ENCODE measurements around the gene DYSF.

The DYSF gene

GRCh38 chr2:71564790-71565189, 111.4 kb downstream of the DYSF start:
- Histone ChIP-seq H3K4me3 (ENCODE audit: severe bottlenecking) (no peak overlapping the region), H3K27me3 (ENCODE audit: insufficient read depth, poor library complexity, severe bottlenecking) (no peaks in the 10 kb centered on the region), H3K9me3 (ENCODE audit: severe bottlenecking) (no peaks in the 10 kb centered on the region), H3K4me1 (ENCODE audit: insufficient read depth, poor library complexity, severe bottlenecking) (no peaks in the 10 kb centered on the region), H3K36me3 (ENCODE audit: low read depth) (no peaks in the 10 kb centered on the region), H3K27ac (ENCODE audit: poor library complexity, severe bottlenecking) (no peak overlapping the region)
- no peak for ATAC-seq (ENCODE audit: low read depth)
- DNase-seq (ENCODE audit: low spot score) = no peak
- TF ChIP-seq, protein P1, sequence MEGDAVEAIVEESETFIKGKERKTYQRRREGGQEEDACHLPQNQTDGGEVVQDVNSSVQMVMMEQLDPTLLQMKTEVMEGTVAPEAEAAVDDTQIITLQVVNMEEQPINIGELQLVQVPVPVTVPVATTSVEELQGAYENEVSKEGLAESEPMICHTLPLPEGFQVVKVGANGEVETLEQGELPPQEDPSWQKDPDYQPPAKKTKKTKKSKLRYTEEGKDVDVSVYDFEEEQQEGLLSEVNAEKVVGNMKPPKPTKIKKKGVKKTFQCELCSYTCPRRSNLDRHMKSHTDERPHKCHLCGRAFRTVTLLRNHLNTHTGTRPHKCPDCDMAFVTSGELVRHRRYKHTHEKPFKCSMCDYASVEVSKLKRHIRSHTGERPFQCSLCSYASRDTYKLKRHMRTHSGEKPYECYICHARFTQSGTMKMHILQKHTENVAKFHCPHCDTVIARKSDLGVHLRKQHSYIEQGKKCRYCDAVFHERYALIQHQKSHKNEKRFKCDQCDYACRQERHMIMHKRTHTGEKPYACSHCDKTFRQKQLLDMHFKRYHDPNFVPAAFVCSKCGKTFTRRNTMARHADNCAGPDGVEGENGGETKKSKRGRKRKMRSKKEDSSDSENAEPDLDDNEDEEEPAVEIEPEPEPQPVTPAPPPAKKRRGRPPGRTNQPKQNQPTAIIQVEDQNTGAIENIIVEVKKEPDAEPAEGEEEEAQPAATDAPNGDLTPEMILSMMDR (IDR thresholded peaks at IDR 0.05; ENCODE audit: poor library complexity, severe bottlenecking) = no peak

- no peak for DNase-seq (ENCODE audit: low spot score)
- Histone ChIP-seq H3K4me3 (ENCODE audit: severe bottlenecking) (no peak overlapping the region), H3K4me1 (ENCODE audit: insufficient read depth, poor library complexity, severe bottlenecking) (no peaks in the 10 kb centered on the region)
Observed at GRCh38 chr2:71566372-71566771, 113.0 kb downstream of the DYSF start.

DNA sequence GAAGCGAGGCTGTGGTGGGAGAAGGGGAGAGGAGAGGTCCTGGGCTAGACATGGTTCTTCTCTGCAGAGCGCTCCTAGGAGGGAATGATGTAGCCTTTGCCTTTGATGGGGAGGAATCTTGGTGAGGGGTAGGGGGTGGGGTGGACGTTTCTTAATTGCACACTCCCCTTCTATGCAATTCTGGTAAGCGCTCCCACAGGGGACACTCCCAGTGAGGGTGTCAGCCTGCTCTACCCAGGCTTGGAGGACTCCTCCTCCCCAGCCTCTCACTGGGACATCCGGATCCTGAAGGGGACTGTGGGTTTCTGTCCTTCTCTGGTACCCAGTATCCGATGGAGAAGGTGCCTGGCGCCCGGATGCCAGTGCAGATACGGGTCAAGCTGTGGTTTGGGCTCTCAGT, 114.3 kb downstream of the DYSF start:
- Histone ChIP-seq H3K9me3 (ENCODE audit: severe bottlenecking) (no peaks in the 10 kb centered on the region), H3K27me3 (ENCODE audit: insufficient read depth, poor library complexity, severe bottlenecking) (no peaks in the 10 kb centered on the region), H3K4me1 (ENCODE audit: insufficient read depth, poor library complexity, severe bottlenecking) (no peaks in the 10 kb centered on the region), H3K36me3 (ENCODE audit: low read depth) (no peaks in the 10 kb centered on the region), H3K27ac (ENCODE audit: poor library complexity, severe bottlenecking) (no peak overlapping the region), H3K4me3 (ENCODE audit: severe bottlenecking) (no peak overlapping the region)
- ATAC-seq (ENCODE audit: low read depth) (no peak), DNase-seq (ENCODE audit: low spot score) (no peak)
- TF ChIP-seq, protein P1 (IDR thresholded peaks at IDR 0.05; ENCODE audit: poor library complexity, severe bottlenecking) = no peak

More at GRCh38 chr2:71566372-71566771, 113.0 kb downstream of the DYSF start:
- Histone ChIP-seq H3K27ac (ENCODE audit: poor library complexity, severe bottlenecking) (no peak overlapping the region), H3K27me3 (ENCODE audit: insufficient read depth, poor library complexity, severe bottlenecking) (no peaks in the 10 kb centered on the region), H3K36me3 (ENCODE audit: low read depth) (no peaks in the 10 kb centered on the region), H3K9me3 (ENCODE audit: severe bottlenecking) (no peaks in the 10 kb centered on the region)
- TF ChIP-seq, protein P1 (IDR thresholded peaks at IDR 0.05; ENCODE audit: poor library complexity, severe bottlenecking) = no peak
- no peak for ATAC-seq (ENCODE audit: low read depth)

DNA sequence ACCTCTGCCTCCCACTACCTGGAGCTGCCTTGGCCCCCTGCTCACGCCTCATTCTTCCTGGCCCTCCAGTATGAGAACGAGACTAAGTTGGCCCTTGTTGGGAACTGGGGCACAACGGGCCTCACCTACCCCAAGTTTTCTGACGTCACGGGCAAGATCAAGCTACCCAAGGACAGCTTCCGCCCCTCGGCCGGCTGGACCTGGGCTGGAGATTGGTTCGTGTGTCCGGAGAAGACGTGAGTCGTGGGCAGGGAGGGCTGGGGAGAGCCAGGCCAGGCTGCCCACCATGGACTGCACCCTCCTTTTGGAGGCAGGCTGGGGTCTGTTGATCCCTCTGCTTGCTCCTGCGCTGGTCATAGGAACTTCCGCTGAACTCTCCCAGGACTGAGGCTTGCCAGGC, 114.7 kb downstream of the DYSF start:
- TF ChIP-seq, protein P1 (IDR thresholded peaks at IDR 0.05; ENCODE audit: poor library complexity, severe bottlenecking) = no peak
- ATAC-seq (ENCODE audit: low read depth) = no peak
- Histone ChIP-seq H3K27ac (ENCODE audit: poor library complexity, severe bottlenecking) (no peak overlapping the region), H3K36me3 (ENCODE audit: low read depth) (no peaks in the 10 kb centered on the region), H3K9me3 (ENCODE audit: severe bottlenecking) (no peaks in the 10 kb centered on the region), H3K4me1 (ENCODE audit: insufficient read depth, poor library complexity, severe bottlenecking) (no peaks in the 10 kb centered on the region), H3K4me3 (ENCODE audit: severe bottlenecking) (no peak overlapping the region), H3K27me3 (ENCODE audit: insufficient read depth, poor library complexity, severe bottlenecking) (no peaks in the 10 kb centered on the region)
- no peak for DNase-seq (ENCODE audit: low spot score)

- ATAC-seq (ENCODE audit: low read depth) (no peak), DNase-seq (ENCODE audit: low spot score) (no peak)
- Histone ChIP-seq H3K36me3 (ENCODE audit: low read depth) (no peaks in the 10 kb centered on the region), H3K27ac (ENCODE audit: poor library complexity, severe bottlenecking) (no peak overlapping the region), H3K9me3 (ENCODE audit: severe bottlenecking) (no peaks in the 10 kb centered on the region), H3K4me1 (ENCODE audit: insufficient read depth, poor library complexity, severe bottlenecking) (no peaks in the 10 kb centered on the region), H3K27me3 (ENCODE audit: insufficient read depth, poor library complexity, severe bottlenecking) (no peaks in the 10 kb centered on the region), H3K4me3 (ENCODE audit: severe bottlenecking) (no peak overlapping the region)
- TF ChIP-seq, protein P1 (IDR thresholded peaks at IDR 0.05; ENCODE audit: poor library complexity, severe bottlenecking) = no peak
Observed at GRCh38 chr2:71570511-71570910, 117.2 kb downstream of the DYSF start.

All from RWPE2 (cell line).